ENCODE results near the gene MDK. TPM values are rescaled to one million over a fixed set of nuclear protein-coding genes. Genes with fewer than 3 reads are reported as not detected.

MDK gene
- total RNA-seq, 1 experiment from 2014 or later: 399 TPM

- no peak for DNase-seq
- H2AFZ ChIP-seq: no peak overlapping the region
- H3K27me3 ChIP-seq (ENCODE audit: insufficient read depth, low read depth): no peaks in the 10 kb centered on the region
- intact Hi-C loops (cut with micrococcal nuclease; ENCODE audit: unreplicated experiment): loop anchor here (5.0 kb wide), 2 partner anchors 253 to 993 kb away; partner anchors contain the start of genes ATG13 and HARBI1
- peaks cover 11% of the 10 kb centered on the region; the same call in 1 of the 2 replicates for H4K20me1 ChIP-seq (ENCODE audit: insufficient read depth)
- ChIA-PET CTCF (no interaction called here), POLR2A (ENCODE audit: unreplicated experiment) (interaction anchor here (0.5 kb wide), 1 partner anchor 21 kb away, joined by 9 read pairs; no protein-coding TSS in a partner anchor)
- no peak overlapping the region for H3K27ac ChIP-seq
- peaks cover 22% of the 10 kb centered on the region for H3K4me1 ChIP-seq (replicated peaks; ENCODE audit: insufficient read depth)
- H3K36me3 ChIP-seq (ENCODE audit: low read depth): peaks cover 2% of the 10 kb centered on the region; the same call in 1 of the 2 replicates
- no peaks in the 10 kb centered on the region for H3K9me2 ChIP-seq (ENCODE audit: insufficient read depth)
- no peak overlapping the region for H3K4me3 ChIP-seq
- BruUV-seq (replicated peaks): no TSS peak
- no peak for TF ChIP-seq EZH2 (IDR thresholded peaks at IDR 0.05; ENCODE audit: low read depth)
- TF ChIP-seq, protein P1, sequence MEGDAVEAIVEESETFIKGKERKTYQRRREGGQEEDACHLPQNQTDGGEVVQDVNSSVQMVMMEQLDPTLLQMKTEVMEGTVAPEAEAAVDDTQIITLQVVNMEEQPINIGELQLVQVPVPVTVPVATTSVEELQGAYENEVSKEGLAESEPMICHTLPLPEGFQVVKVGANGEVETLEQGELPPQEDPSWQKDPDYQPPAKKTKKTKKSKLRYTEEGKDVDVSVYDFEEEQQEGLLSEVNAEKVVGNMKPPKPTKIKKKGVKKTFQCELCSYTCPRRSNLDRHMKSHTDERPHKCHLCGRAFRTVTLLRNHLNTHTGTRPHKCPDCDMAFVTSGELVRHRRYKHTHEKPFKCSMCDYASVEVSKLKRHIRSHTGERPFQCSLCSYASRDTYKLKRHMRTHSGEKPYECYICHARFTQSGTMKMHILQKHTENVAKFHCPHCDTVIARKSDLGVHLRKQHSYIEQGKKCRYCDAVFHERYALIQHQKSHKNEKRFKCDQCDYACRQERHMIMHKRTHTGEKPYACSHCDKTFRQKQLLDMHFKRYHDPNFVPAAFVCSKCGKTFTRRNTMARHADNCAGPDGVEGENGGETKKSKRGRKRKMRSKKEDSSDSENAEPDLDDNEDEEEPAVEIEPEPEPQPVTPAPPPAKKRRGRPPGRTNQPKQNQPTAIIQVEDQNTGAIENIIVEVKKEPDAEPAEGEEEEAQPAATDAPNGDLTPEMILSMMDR (conservative IDR thresholded peaks at IDR 0.05): no peak
- H3K79me2 ChIP-seq (ENCODE audit: low read depth): peaks cover 13% of the 10 kb centered on the region
- no peaks in the 10 kb centered on the region for H3K9me3 ChIP-seq (ENCODE audit: insufficient read depth, low read depth)
- no peak overlapping the region for H3K4me2 ChIP-seq
- peaks cover 16% of the 10 kb centered on the region; the same call in 1 of the 2 replicates for H3F3A ChIP-seq (ENCODE audit: insufficient read depth, low read depth)
These were observed 16.7 kb upstream of the MDK start for GRCh38 chr11:46364791-46365190.

GRCh38 chr11:46366260-46366659 lies 15.2 kb upstream of the MDK start:
- no peak overlapping the region for H3K4me3 ChIP-seq
- DNase-seq: no peak
- BruUV-seq (replicated peaks): no TSS peak
- no peaks in the 10 kb centered on the region for H3K27me3 ChIP-seq (ENCODE audit: insufficient read depth, low read depth)
- H3K27ac ChIP-seq: no peak overlapping the region
- peaks cover 22% of the 10 kb centered on the region for H3K4me1 ChIP-seq (replicated peaks; ENCODE audit: insufficient read depth)
- peaks cover 8% of the 10 kb centered on the region; the same call in 1 of the 2 replicates for H3K36me3 ChIP-seq (ENCODE audit: low read depth)
- H3K4me2 ChIP-seq: no peak overlapping the region
- ChIA-PET CTCF (interaction anchor here (1.1 to 1.6 kb wide), 2 partner anchors 12 to 22 kb away, joined by 3 read pairs; no protein-coding TSS in a partner anchor), POLR2A (ENCODE audit: unreplicated experiment) (no interaction called here)
- H3K9me2 ChIP-seq (ENCODE audit: insufficient read depth): no peaks in the 10 kb centered on the region
- TF ChIP-seq EZH2 (IDR thresholded peaks at IDR 0.05; ENCODE audit: low read depth): no peak
- TF ChIP-seq, protein P1 (conservative IDR thresholded peaks at IDR 0.05): no peak
- H3F3A ChIP-seq (ENCODE audit: insufficient read depth, low read depth): peaks cover 16% of the 10 kb centered on the region; the same call in 1 of the 2 replicates
- H2AFZ ChIP-seq: no peak overlapping the region
- H4K20me1 ChIP-seq (ENCODE audit: insufficient read depth): peaks cover 11% of the 10 kb centered on the region; the same call in 1 of the 2 replicates
- H3K9me3 ChIP-seq (ENCODE audit: insufficient read depth, low read depth): no peaks in the 10 kb centered on the region
- intact Hi-C loops (cut with micrococcal nuclease; ENCODE audit: unreplicated experiment): loop anchor here (5.0 kb wide), 1 partner anchor 991 kb away; no protein-coding TSS in a partner anchor
- H3K79me2 ChIP-seq (ENCODE audit: low read depth): peaks cover 13% of the 10 kb centered on the region

DNA sequence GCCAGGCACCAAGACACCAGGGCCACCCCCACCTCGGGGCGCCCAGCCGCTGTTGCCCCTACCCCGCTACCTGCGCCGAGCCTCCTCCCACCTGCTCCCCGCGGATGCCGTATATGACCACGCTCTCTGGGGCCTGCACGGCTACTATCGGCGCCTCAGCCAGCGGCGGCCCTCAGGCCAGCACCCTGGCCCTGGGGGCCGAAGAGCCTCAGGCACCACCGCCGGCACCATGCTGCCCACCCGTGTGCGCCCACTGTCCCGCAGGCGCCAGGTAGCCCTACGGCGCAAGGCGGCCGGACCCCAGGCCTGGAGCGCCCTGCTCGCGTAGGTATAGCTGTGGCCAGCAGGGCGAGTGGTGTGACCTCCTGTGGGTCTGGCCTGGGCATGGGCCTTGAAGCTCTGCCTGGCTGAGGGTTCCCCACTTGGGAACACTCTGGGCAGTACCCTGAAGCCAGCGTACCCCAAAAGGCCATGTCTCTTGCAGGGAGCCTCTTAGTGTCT lies 14.8 kb upstream of the MDK start:
- Histone ChIP-seq H3K9me2 (ENCODE audit: insufficient read depth) (no peaks in the 10 kb centered on the region), H3K27ac (no peak overlapping the region), H3K27me3 (ENCODE audit: insufficient read depth, low read depth) (no peaks in the 10 kb centered on the region), H3F3A (ENCODE audit: insufficient read depth, low read depth) (peaks cover 16% of the 10 kb centered on the region; the same call in 1 of the 2 replicates), H3K4me2 (no peak overlapping the region), H4K20me1 (ENCODE audit: insufficient read depth) (peaks cover 11% of the 10 kb centered on the region; the same call in 1 of the 2 replicates), H3K4me1 (replicated peaks; ENCODE audit: insufficient read depth) (peaks cover 22% of the 10 kb centered on the region), H2AFZ (no peak overlapping the region), H3K9me3 (ENCODE audit: insufficient read depth, low read depth) (no peaks in the 10 kb centered on the region), H3K79me2 (ENCODE audit: low read depth) (peaks cover 13% of the 10 kb centered on the region), H3K36me3 (ENCODE audit: low read depth) (peaks cover 8% of the 10 kb centered on the region; the same call in 1 of the 2 replicates), H3K4me3 (no peak overlapping the region)
- POLR2A ChIA-PET (ENCODE audit: unreplicated experiment): no interaction called here
- CTCF ChIA-PET: interaction anchor here (1.6 kb wide), 1 partner anchor 22 kb away, joined by 3 read pairs; no protein-coding TSS in a partner anchor
- BruUV-seq (replicated peaks): no TSS peak
- no peak for TF ChIP-seq EZH2 (IDR thresholded peaks at IDR 0.05; ENCODE audit: low read depth)
- TF ChIP-seq, protein P1 (conservative IDR thresholded peaks at IDR 0.05): no peak
- intact Hi-C loops (cut with micrococcal nuclease; ENCODE audit: unreplicated experiment): loop anchor here (1.0 to 5.0 kb wide), 3 partner anchors 127 to 991 kb away; no protein-coding TSS in a partner anchor
- DNase-seq: no peak
